ENCODE data around the gene HDAC9. TPM values are rescaled to one million over a fixed set of nuclear protein-coding genes. Genes with fewer than 3 reads are reported as not detected.
A peak's percentile ranks its signal among the peaks of the same experiment; 100 is the strongest.

HDAC9 gene
- total RNA-seq, 1 donor from 2014 or later: 27.6 TPM

GRCh38 chr7:18491871-18492270 lies 3.7 kb upstream of the HDAC9 start:
- H3K27me3 ChIP-seq (ENCODE audit: insufficient read depth, low read length): no peaks in the 10 kb centered on the region
- no peak for DNase-seq (ENCODE audit: low read depth)
- no peak overlapping the region for H2AFZ ChIP-seq (ENCODE audit: low read depth, low read length)
- H3K36me3 ChIP-seq (ENCODE audit: insufficient read depth, low read length): no peaks in the 10 kb centered on the region
- no peak for FAIRE-seq
- TF ChIP-seq EZH2 (IDR thresholded peaks at IDR 0.05; ENCODE audit: insufficient read depth, low read length) (no peak), CTCF (IDR thresholded peaks at IDR 0.05; ENCODE audit: insufficient read depth, low read depth, low read length) (no peak)
- no peak overlapping the region for H3K4me3 Mint-ChIP-seq (ENCODE audit: unreplicated experiment)
- H3K9me3 Mint-ChIP-seq (ENCODE audit: unreplicated experiment): no peaks in the 10 kb centered on the region
- peaks cover 1% of the 10 kb centered on the region for H3K79me2 ChIP-seq (ENCODE audit: insufficient read depth, low read length)
- H3K4me1 Mint-ChIP-seq (ENCODE audit: low read depth, unreplicated experiment): peaks cover 6% of the 10 kb centered on the region
- H3K9ac ChIP-seq (ENCODE audit: low read length): no peak overlapping the region
- no peak overlapping the region for H3K4me2 ChIP-seq (ENCODE audit: low read length)
- H3K4me1 ChIP-seq (ENCODE audit: insufficient read depth, low read length): peaks cover 15% of the 10 kb centered on the region
- H3K27ac ChIP-seq (ENCODE audit: low read depth, low read length): no peak overlapping the region
- no peak overlapping the region for H3K4me3 ChIP-seq (ENCODE audit: insufficient read depth, low read depth, low read length)
- no peaks in the 10 kb centered on the region for H3K36me3 Mint-ChIP-seq (ENCODE audit: low read depth, unreplicated experiment)
- H3K27ac Mint-ChIP-seq (ENCODE audit: unreplicated experiment): no peak overlapping the region
- no peaks in the 10 kb centered on the region for H3K9me3 ChIP-seq (ENCODE audit: insufficient read depth, low read depth, low read length)
- H4K20me1 ChIP-seq (ENCODE audit: insufficient read depth, low read length): no peaks in the 10 kb centered on the region
- no peaks in the 10 kb centered on the region for H3K27me3 Mint-ChIP-seq (ENCODE audit: low read depth, unreplicated experiment)

- FAIRE-seq: no peak
- Histone ChIP-seq H3K9me3 (ENCODE audit: insufficient read depth, low read depth, low read length) (no peaks in the 10 kb centered on the region), H3K9ac (ENCODE audit: low read length) (peak overlapping the region; percentile 71), H3K4me3 (ENCODE audit: insufficient read depth, low read depth, low read length) (no peak overlapping the region), H3K4me1 (ENCODE audit: insufficient read depth, low read length) (peaks cover 15% of the 10 kb centered on the region), H2AFZ (ENCODE audit: low read depth, low read length) (no peak overlapping the region), H3K27ac (ENCODE audit: low read depth, low read length) (no peak overlapping the region), H3K36me3 (ENCODE audit: insufficient read depth, low read length) (no peaks in the 10 kb centered on the region), H3K27me3 (ENCODE audit: insufficient read depth, low read length) (no peaks in the 10 kb centered on the region), H3K79me2 (ENCODE audit: insufficient read depth, low read length) (peaks cover 16% of the 10 kb centered on the region), H4K20me1 (ENCODE audit: insufficient read depth, low read length) (no peaks in the 10 kb centered on the region), H3K4me2 (ENCODE audit: low read length) (peak overlapping the region; percentile 92)
- Mint-ChIP-seq H3K27me3 (ENCODE audit: low read depth, unreplicated experiment) (no peaks in the 10 kb centered on the region), H3K9me3 (ENCODE audit: unreplicated experiment) (no peaks in the 10 kb centered on the region), H3K4me3 (ENCODE audit: unreplicated experiment) (no peak overlapping the region), H3K36me3 (ENCODE audit: low read depth, unreplicated experiment) (no peaks in the 10 kb centered on the region), H3K4me1 (ENCODE audit: low read depth, unreplicated experiment) (peaks cover 9% of the 10 kb centered on the region), H3K27ac (ENCODE audit: unreplicated experiment) (no peak overlapping the region)
- TF ChIP-seq EZH2 (IDR thresholded peaks at IDR 0.05; ENCODE audit: insufficient read depth, low read length): no peak
- TF ChIP-seq CTCF (IDR thresholded peaks at IDR 0.05; ENCODE audit: insufficient read depth, low read depth, low read length): no peak
- no peak for DNase-seq (ENCODE audit: low read depth)
Observed at GRCh38 chr7:18494406-18494805, 1.1 kb upstream of the HDAC9 start.

GRCh38 chr7:18494821-18495408 lies 634 bp upstream of the HDAC9 start:
- peaks cover 16% of the 10 kb centered on the region for H3K79me2 ChIP-seq (ENCODE audit: insufficient read depth, low read length)
- H3K9ac ChIP-seq (ENCODE audit: low read length): peak overlapping the region; percentile 71
- H3K4me3 Mint-ChIP-seq (ENCODE audit: unreplicated experiment): peak overlapping the region; percentile 80
- peak overlapping the region; percentile 92 for H3K4me2 ChIP-seq (ENCODE audit: low read length)
- no peaks in the 10 kb centered on the region for H3K36me3 ChIP-seq (ENCODE audit: insufficient read depth, low read length)
- no peaks in the 10 kb centered on the region for H3K36me3 Mint-ChIP-seq (ENCODE audit: low read depth, unreplicated experiment)
- peak overlapping the region; percentile 86 for H3K27ac ChIP-seq (ENCODE audit: low read depth, low read length)
- peaks cover 9% of the 10 kb centered on the region for H3K4me1 Mint-ChIP-seq (ENCODE audit: low read depth, unreplicated experiment)
- H4K20me1 ChIP-seq (ENCODE audit: insufficient read depth, low read length): no peaks in the 10 kb centered on the region
- peak overlapping the region; percentile 82 for H3K27ac Mint-ChIP-seq (ENCODE audit: unreplicated experiment)
- no peaks in the 10 kb centered on the region for H3K9me3 ChIP-seq (ENCODE audit: insufficient read depth, low read depth, low read length)
- TF ChIP-seq EZH2 (IDR thresholded peaks at IDR 0.05; ENCODE audit: insufficient read depth, low read length) (no peak), CTCF (IDR thresholded peaks at IDR 0.05; ENCODE audit: insufficient read depth, low read depth, low read length) (no peak)
- DNase-seq (ENCODE audit: low read depth) (peak; percentile 78), FAIRE-seq (no peak)
- H2AFZ ChIP-seq (ENCODE audit: low read depth, low read length): peak overlapping the region; percentile 31
- no peaks in the 10 kb centered on the region for H3K9me3 Mint-ChIP-seq (ENCODE audit: unreplicated experiment)
- no peaks in the 10 kb centered on the region for H3K27me3 ChIP-seq (ENCODE audit: insufficient read depth, low read length)
- no peaks in the 10 kb centered on the region for H3K27me3 Mint-ChIP-seq (ENCODE audit: low read depth, unreplicated experiment)
- H3K4me1 ChIP-seq (ENCODE audit: insufficient read depth, low read length): peaks cover 15% of the 10 kb centered on the region
- H3K4me3 ChIP-seq (ENCODE audit: insufficient read depth, low read depth, low read length): peak overlapping the region; percentile 57

Measured in astrocyte (in vitro differentiated cells and primary cell).